ENCODE results near the gene TRMT10C. TPM values are rescaled to one million over a fixed set of nuclear protein-coding genes. Genes with fewer than 3 reads are reported as not detected.

The TRMT10C gene
- total and polyA plus RNA-seq, 9 of the 15 experiments (the other 6 are each of a cell fraction or from before 2014, with no cell fraction given) = 48.6 to 106 (median 63.9) TPM

- no peak for TF ChIP-seq PREB (CRISPR knock-in tag; IDR thresholded peaks at IDR 0.05)
- TF ChIP-seq ZBTB40 (IDR thresholded peaks at IDR 0.05) = peak; percentile 91
- TF ChIP-seq ZBTB40 (CRISPR knock-in tag; IDR thresholded peaks at IDR 0.05) = no peak
- no peak for TF ChIP-seq PTTG1 (tag; IDR thresholded peaks at IDR 0.05; ENCODE audit: low read depth)
- no peak for TF ChIP-seq HMG20B (CRISPR knock-in tag; IDR thresholded peaks at IDR 0.05)
- no peak for TF ChIP-seq POU5F1 (IDR thresholded peaks at IDR 0.05; ENCODE audit: borderline replicate concordance, low read depth, low read length, partially characterized antibody)
- peak; percentile 10 to 45; a peak in 2 of 4 replicates for TF ChIP-seq MNT (conservative IDR thresholded peaks at IDR 0.05)
- no peak for TF ChIP-seq FOXK2 (conservative IDR thresholded peaks at IDR 0.05 in 1 of 2, IDR thresholded peaks at IDR 0.05 in 1 of 2; ENCODE audit: low read depth in 2 of 2)
- TF ChIP-seq GATAD2B (IDR thresholded peaks at IDR 0.05; ENCODE audit: borderline replicate concordance) = no peak
- 0 out of 4 replicates have a peak, but pooled peaks of 1 of the 2 experiments have one; percentile 21 for TF ChIP-seq FOXA3 (CRISPR knock-in tag; conservative IDR thresholded peaks at IDR 0.05 in 1 of 2, IDR thresholded peaks at IDR 0.05 in 1 of 2)
- TF ChIP-seq PTRF (tag; IDR thresholded peaks at IDR 0.05) = no peak
- TF ChIP-seq BRCA1 (IDR thresholded peaks at IDR 0.05) = no peak
- TF ChIP-seq BRCA1 (CRISPR knock-in tag; IDR thresholded peaks at IDR 0.05) = no peak
- TF ChIP-seq ARNT (IDR thresholded peaks at IDR 0.05) = no peak
- peak; percentile 41 for TF ChIP-seq ZFX (CRISPR knock-in tag; IDR thresholded peaks at IDR 0.05)
- TF ChIP-seq POLR2AphosphoS2 (IDR thresholded peaks at IDR 0.05; ENCODE audit: low read length) = peak; percentile 45; the same call in 1 of the 2 replicates
- TF ChIP-seq EGR1 (conservative IDR thresholded peaks at IDR 0.05) = peak; percentile 90
These were observed 48.8 kb upstream of the TRMT10C start, which contains the start of gene SENP7 (continued) for GRCh38 chr3:101512646-101513418.
